Suppressor macrophage treated with lipopolysaccharide for 1 hour (primary cell): ENCODE measurements around the gene GRIK5.

Experiments used
- DNase-seq, 3 donors: peaks; one replicate each; pipeline ENCODE4 v3.0.0-alpha.2; 2020 to 2022

The GRIK5 gene

DNA sequence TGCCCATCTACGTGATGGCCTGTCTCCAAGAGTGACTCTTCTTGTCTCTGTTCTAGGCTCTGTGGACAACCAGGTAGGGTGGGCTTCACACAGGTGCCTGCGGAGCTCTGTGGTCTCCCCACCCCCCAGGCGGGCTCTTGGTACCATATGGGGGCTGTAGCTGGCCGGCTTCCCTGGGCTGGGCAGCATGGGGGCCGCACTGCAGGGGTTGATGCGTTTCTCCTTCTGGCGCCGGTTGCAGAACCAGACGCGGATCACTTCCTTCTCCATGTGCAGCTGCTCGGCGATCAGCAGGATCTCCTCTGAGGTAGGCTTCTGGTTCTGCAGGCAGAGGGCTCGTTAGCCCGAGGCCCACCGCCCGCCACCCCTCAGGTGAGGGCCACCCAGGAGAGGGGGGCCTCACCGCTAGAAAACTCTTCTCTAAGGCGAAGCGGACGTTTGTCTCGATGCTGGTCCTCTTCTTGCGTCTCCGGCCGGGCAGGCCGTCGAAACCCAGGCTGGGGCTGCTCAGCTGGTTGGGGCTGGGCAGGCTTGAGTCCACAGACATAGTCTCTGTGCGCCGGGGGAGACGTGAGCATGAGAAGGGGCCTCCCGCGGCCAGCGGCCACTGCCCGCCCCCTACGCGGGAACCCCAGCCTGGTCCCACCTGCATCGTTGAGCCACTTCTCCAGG is 25.3 kb upstream of the GRIK5 start:
- DNase-seq, result no peak

DNA sequence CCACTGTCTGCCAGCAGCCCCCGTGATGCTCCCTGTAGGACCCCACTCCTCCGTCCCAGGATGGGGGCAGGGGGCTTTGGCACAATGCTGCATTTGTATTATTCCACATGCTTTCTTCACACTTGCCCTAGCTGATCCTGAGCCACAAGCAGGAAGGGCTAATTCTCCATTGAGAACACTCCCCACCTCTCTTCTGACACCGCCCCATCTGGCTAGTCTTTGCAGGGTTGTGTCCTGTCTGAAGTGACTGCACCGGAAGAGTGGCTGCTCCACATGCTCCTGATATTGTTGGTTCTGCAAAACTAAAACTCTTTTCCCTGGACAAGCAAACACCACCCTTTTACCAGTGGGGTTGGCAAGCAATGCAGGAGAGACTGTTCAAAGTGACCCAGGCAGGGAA is 23.9 kb upstream of the GRIK5 start:
- no peak for DNase-seq

- DNase-seq, result no peak
Measured at GRCh38 chr19:42093505-42093904, 23.5 kb upstream of the GRIK5 start.

- peak; percentile 48 to 72 (median 52) for DNase-seq
Measured at GRCh38 chr19:42092350-42092749, 22.3 kb upstream of the GRIK5 start.

DNA sequence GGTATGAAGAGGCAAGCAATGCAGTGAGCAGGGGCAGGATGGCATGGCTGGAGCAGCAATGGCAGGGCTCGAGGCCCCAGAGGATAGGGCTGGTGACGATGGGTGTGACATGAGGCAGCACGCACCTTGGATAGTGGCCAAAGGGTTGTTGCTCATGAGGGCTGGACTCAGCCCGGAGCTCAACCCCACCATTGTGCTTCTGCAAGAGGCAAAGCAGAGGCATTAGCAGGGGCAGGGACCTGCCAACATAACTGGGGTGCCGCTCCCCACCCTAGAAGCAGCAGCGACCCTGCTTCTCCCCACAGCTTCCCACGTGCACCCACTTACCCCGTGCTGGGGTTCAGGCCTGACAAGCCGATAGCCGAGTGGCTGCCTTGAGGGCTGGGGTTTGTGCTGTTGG is 21.7 kb upstream of the GRIK5 start:
- no peak for DNase-seq

DNA sequence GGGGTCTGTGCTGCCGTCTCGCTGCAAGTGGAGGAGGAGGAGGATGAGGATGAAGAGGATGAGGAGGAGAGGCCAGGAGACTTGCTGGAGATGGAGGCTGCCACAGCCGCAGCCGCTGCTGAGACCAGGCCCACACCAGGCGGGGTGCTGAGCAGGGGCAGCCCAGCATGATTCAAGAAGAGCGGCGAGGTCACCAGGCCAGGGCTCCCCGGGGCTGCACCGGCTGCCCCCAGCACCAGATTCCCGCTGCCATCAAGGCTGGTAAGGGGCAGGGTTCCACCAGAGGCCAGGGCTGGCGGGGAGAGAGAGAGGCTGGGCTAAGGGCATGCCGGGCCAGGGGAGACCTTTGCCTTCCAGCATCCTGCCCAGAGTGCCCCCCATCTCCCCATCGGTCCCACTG is 21.3 kb upstream of the GRIK5 start:
- DNase-seq, result no peak

GRCh38 chr19:42090672-42091071 is 20.7 kb upstream of the GRIK5 start:
- DNase-seq, result no peak

GRCh38 chr19:42089772-42090171 is 19.8 kb upstream of the GRIK5 start:
- no peak for DNase-seq

DNA sequence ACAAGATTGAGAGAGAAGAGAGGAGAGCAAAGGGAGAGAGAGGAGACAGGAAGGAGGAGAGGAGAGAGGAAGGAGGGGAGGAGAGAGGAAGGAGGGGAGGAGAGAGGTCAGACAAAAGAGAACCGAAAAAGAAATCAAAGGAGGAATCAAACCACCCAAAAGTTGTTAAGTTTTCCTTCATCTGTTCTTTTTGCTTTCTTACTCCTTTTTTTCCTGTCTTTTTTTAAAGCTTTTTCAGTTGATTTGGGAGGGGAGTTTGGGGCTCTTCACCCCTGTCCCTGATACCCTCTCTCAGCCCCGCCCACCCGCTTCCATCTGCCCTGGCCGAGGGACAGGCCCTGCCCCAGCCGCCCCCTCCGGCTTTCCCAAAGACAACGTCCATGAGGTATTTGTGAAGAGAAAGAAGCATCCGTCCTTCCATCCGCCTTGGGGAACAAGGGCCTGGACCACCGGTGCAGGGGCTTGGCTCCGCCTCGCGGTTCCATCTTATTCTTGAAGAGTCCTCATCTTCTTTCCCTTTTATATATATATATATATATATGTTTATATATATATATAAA is 19.3 kb upstream of the GRIK5 start:
- no peak for DNase-seq

DNA sequence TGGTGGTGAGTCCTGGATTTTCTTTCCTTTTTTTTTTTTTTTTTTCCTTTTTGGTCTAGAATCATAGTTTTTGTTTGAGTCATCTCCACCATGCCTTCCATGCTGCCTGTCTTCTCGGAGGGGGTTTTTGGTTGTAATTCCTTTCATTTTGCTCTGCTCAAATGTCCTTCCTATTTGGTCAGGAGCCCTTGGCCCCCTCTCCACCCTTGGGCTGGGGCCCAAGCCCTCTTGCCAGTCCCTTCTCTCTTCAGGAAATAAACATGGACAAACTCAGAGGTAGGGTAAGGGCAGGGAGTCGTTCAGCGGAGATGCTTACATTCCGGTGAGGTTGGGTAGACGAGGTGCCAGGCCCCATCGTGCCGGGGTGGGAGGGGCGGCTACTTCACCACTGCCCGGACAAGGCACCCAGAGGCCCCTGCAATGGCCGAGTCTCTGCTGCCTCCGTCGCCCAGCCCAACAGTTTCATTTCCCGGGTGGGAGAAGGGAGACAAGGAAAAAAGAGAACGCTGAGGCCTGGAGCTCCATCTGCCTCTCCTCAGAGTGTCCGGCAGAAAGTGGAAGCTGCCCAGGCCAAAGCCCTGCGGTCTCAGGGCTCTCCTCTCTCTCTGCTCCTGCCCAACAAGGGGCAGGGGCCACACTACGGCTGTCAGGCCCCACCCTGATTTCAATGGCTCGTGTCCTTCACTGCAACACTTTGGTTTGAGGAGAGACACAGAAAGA is 18.6 kb upstream of the GRIK5 start:
- peak; percentile 46 to 52 (median 50) for DNase-seq

DNA sequence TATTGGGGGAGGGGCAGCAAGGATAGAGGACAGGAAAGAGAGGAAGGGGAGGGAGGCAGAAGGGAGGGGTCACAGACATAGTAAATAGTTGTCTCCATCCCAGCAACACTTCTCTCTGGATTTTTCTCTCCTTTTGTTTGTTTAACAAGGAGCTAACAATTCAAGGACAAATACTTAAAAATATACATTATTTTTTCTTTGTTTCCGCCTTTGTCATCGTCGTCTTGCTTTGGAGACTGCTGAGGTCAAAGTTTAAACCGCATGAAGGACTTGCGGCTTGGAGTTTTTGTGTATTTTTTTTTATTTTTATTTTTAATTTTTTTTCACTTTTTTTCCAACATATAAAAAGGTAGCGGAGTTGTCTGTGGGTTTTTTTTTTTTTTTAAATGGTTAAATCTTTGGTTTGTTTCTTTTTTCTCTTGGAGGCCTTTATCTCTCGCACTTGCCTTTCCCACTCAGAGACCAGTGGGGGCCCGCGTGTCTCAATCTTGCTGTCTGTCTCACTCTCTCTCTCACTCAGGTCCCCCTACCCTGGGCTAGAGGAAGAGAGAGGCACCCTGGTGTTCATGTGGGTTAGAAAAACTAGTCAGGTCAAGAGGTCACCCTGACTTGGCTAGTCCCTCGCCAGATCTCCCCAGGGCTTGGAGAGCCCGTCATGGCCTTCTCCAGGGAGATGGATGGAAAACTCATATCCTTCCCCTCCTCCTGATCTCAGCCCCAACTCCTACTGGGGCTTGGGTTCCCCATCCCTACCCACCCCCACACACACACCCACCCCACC is 17.0 kb upstream of the GRIK5 start:
- no peak for DNase-seq

DNA sequence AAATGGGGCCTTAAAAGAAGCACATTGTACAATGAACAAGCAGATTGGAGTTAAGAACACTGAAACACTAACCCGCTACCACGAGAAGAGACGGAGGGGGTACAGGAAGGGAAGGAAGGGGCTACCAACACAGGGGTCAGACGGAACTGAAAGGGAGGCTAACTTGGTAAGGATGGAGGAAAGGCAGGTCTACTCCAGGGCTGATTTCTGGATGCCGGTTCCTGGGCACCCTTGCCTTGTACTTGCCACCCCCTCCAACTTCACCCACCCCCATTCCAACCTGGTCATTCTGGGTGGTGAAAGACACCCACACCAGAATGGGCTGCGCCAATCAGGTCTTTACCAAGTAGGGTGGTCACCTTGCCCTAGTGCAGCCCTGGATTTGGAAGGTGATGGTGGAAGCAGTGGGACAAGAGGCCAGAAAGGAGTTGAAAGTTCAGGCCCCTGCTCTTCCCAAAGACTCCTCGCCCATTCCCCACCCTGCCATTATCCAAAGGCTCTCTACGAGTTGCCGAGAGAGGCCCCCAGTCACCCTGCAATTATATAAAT is 16.3 kb upstream of the GRIK5 start:
- no peak for DNase-seq

GRCh38 chr19:42083537-42083936 is 13.5 kb upstream of the GRIK5 start:
- no peak for DNase-seq

- DNase-seq, result peak; percentile 33 to 41 (median 40)
Measured at GRCh38 chr19:42081584-42082203, 11.7 kb upstream of the GRIK5 start.

GRCh38 chr19:42080764-42081375 is 10.9 kb upstream of the GRIK5 start:
- DNase-seq, result no peak

DNA sequence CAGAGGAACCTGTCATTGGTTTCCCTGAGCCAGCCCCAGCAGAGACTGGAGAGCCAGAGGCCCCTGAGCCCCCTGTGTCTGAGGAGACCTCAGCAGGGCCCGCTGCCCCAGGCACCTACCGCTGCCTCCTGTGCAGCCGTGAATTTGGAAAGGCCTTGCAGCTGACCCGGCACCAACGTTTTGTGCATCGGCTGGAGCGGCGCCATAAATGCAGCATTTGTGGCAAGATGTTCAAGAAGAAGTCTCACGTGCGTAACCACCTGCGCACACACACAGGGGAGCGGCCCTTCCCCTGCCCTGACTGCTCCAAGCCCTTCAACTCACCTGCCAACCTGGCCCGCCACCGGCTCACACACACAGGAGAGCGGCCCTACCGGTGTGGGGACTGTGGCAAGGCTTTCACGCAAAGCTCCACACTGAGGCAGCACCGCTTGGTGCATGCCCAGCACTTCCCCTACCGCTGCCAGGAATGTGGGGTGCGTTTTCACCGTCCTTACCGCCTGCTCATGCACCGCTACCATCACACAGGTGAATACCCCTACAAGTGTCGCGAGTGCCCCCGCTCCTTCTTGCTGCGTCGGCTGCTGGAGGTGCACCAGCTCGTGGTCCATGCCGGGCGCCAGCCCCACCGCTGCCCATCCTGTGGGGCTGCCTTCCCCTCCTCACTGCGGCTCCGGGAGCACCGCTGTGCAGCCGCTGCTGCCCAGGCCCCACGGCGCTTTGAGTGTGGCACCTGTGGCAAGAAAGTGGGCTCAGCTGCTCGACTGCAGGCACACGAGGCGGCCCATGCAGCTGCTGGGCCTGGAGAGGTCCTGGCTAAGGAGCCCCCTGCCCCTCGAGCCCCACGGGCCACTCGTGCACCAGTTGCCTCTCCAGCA is 10.1 kb upstream of the GRIK5 start:
- no peak for DNase-seq

GRCh38 chr19:42079276-42079669 is 9.3 kb upstream of the GRIK5 start:
- DNase-seq, result no peak

- no peak for DNase-seq
Measured at GRCh38 chr19:42078538-42079275, 8.7 kb upstream of the GRIK5 start.

GRCh38 chr19:42078058-42078457 is 8.1 kb upstream of the GRIK5 start:
- no peak for DNase-seq

- no peak for DNase-seq
Measured at GRCh38 chr19:42076380-42076944, 6.5 kb upstream of the GRIK5 start.
